GM12878 (cell line): ENCODE measurements around the gene AP3S2.

Experiments used
- CHD2 ChIP-seq: IDR thresholded peaks from 2 replicates; pipeline ENCODE4 v1.6.1; 2011; ENCODE audit warnings: low read depth, low read length, improper control_type of control experiment, borderline replicate concordance
- CREB1 ChIP-seq: IDR thresholded peaks from 2 replicates; pipeline ENCODE4 v1.6.1; 2012; ENCODE audit warnings: low read depth, mild to moderate bottlenecking, inconsistent platforms
- CTCF ChIP-seq, 3 experiments: IDR thresholded peaks in 2 of 3; conservative IDR thresholded peaks in 1 of 3; 2 replicates each; pipeline ENCODE4 v1.5.1; 2011; ENCODE audit warnings: low read depth in 3 of 3, low read length in 3 of 3, mild to moderate bottlenecking in 3 of 3, control low read depth in 2 of 3, moderate library complexity in 2 of 3, inconsistent platforms in 1 of 3, mixed read lengths in 1 of 3; ENCODE audit not compliant: control insufficient read depth in 2 of 3, insufficient read depth in 1 of 3; ENCODE audit errors: extremely low read depth in 1 of 3
- EGR1 ChIP-seq, 2 experiments: IDR thresholded peaks; 1 replicate in 1 of 2; 2 replicates in 1 of 2; pipeline ENCODE4 v1.6.1; 2011 to 2012; ENCODE audit warnings: low read depth in 2 of 2, low read length in 2 of 2, borderline replicate concordance in 1 of 2, mild to moderate bottlenecking in 1 of 2, moderate library complexity in 1 of 2
- EP300 ChIP-seq, 2 experiments: fragments of 150-350 bp in 1 of 2; IDR thresholded peaks; 2 replicates each; pipeline ENCODE4 v1.6.1; 2011 to 2012; ENCODE audit warnings: low read depth in 2 of 2, low read length in 2 of 2, borderline replicate concordance in 1 of 2, improper control_type of control experiment in 1 of 2, inconsistent platforms in 1 of 2; ENCODE audit not compliant: control insufficient read depth in 1 of 2
- FOXK2 ChIP-seq: fragments of 450-650 bp; IDR thresholded peaks from 2 replicates; pipeline ENCODE4 v1.6.1; 2017; ENCODE audit warnings: mild to moderate bottlenecking, moderate library complexity
- RFX5 ChIP-seq: IDR thresholded peaks from 2 replicates; pipeline ENCODE4 v1.6.1; 2011; ENCODE audit warnings: low read depth, low read length, improper control_type of control experiment
- SMAD1 ChIP-seq: fragments of 450-650 bp; IDR thresholded peaks from 2 replicates; pipeline ENCODE4 v1.6.1; 2018; ENCODE audit warnings: mild to moderate bottlenecking, low read depth; ENCODE audit not compliant: partially characterized antibody
- SRF ChIP-seq, 2 experiments: IDR thresholded peaks; 2 replicates each; pipeline ENCODE4 v1.6.1; 2011; ENCODE audit warnings: low read depth in 2 of 2, low read length in 2 of 2, mild to moderate bottlenecking in 1 of 2, moderate library complexity in 1 of 2
- ZNF274 ChIP-seq: IDR thresholded peaks from one replicate; pipeline ENCODE4 v1.8.0; 2011; ENCODE audit not compliant: insufficient read length, insufficient read depth
- TF ChIP-seq, protein P1 (sequence below): IDR thresholded peaks from 2 replicates; pipeline ENCODE4 v1.6.1; 2012; ENCODE audit warnings: improper control_type of control experiment, low read depth, low read length; ENCODE audit not compliant: insufficient replicate concordance
- TF ChIP-seq, protein P2 (sequence below): fragments of 450-650 bp; IDR thresholded peaks from 2 replicates; pipeline ENCODE4 v1.6.1; 2017; ENCODE audit warnings: mild to moderate bottlenecking
- TF ChIP-seq, protein P3 (sequence below): IDR thresholded peaks from 2 replicates; pipeline ENCODE4 v1.6.1; 2012; ENCODE audit warnings: low read depth, low read length, improper control_type of control experiment

- TF ChIP-seq EP300 (IDR thresholded peaks at IDR 0.05; ENCODE audit: borderline replicate concordance in 1 of 2, control insufficient read depth in 1 of 2, low read depth in 2 of 2, low read length in 2 of 2) (no peak), FOXK2 (no peak), CTCF (IDR thresholded peaks at IDR 0.05 in 2 of 3, conservative IDR thresholded peaks at IDR 0.05 in 1 of 3; ENCODE audit: control insufficient read depth in 2 of 3, extremely low read depth in 1 of 3, insufficient read depth in 1 of 3, low read depth in 3 of 3, low read length in 3 of 3) (no peak), SRF (IDR thresholded peaks at IDR 0.05; ENCODE audit: low read depth in 2 of 2, low read length in 2 of 2) (no peak), ZNF274 (no peak), EGR1 (IDR thresholded peaks at IDR 0.05; ENCODE audit: borderline replicate concordance in 1 of 2, low read depth in 2 of 2, low read length in 2 of 2) (no peak), SMAD1 (no peak), CREB1 (no peak), RFX5 (no peak), CHD2 (no peak)
- TF ChIP-seq, protein P1, sequence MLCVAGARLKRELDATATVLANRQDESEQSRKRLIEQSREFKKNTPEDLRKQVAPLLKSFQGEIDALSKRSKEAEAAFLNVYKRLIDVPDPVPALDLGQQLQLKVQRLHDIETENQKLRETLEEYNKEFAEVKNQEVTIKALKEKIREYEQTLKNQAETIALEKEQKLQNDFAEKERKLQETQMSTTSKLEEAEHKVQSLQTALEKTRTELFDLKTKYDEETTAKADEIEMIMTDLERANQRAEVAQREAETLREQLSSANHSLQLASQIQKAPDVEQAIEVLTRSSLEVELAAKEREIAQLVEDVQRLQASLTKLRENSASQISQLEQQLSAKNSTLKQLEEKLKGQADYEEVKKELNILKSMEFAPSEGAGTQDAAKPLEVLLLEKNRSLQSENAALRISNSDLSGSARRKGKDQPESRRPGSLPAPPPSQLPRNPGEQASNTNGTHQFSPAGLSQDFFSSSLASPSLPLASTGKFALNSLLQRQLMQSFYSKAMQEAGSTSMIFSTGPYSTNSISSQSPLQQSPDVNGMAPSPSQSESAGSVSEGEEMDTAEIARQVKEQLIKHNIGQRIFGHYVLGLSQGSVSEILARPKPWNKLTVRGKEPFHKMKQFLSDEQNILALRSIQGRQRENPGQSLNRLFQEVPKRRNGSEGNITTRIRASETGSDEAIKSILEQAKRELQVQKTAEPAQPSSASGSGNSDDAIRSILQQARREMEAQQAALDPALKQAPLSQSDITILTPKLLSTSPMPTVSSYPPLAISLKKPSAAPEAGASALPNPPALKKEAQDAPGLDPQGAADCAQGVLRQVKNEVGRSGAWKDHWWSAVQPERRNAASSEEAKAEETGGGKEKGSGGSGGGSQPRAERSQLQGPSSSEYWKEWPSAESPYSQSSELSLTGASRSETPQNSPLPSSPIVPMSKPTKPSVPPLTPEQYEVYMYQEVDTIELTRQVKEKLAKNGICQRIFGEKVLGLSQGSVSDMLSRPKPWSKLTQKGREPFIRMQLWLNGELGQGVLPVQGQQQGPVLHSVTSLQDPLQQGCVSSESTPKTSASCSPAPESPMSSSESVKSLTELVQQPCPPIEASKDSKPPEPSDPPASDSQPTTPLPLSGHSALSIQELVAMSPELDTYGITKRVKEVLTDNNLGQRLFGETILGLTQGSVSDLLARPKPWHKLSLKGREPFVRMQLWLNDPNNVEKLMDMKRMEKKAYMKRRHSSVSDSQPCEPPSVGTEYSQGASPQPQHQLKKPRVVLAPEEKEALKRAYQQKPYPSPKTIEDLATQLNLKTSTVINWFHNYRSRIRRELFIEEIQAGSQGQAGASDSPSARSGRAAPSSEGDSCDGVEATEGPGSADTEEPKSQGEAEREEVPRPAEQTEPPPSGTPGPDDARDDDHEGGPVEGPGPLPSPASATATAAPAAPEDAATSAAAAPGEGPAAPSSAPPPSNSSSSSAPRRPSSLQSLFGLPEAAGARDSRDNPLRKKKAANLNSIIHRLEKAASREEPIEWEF: no peak
- TF ChIP-seq, protein P2, sequence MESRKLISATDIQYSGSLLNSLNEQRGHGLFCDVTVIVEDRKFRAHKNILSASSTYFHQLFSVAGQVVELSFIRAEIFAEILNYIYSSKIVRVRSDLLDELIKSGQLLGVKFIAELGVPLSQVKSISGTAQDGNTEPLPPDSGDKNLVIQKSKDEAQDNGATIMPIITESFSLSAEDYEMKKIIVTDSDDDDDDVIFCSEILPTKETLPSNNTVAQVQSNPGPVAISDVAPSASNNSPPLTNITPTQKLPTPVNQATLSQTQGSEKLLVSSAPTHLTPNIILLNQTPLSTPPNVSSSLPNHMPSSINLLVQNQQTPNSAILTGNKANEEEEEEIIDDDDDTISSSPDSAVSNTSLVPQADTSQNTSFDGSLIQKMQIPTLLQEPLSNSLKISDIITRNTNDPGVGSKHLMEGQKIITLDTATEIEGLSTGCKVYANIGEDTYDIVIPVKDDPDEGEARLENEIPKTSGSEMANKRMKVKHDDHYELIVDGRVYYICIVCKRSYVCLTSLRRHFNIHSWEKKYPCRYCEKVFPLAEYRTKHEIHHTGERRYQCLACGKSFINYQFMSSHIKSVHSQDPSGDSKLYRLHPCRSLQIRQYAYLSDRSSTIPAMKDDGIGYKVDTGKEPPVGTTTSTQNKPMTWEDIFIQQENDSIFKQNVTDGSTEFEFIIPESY: no peak
- TF ChIP-seq, protein P3, sequence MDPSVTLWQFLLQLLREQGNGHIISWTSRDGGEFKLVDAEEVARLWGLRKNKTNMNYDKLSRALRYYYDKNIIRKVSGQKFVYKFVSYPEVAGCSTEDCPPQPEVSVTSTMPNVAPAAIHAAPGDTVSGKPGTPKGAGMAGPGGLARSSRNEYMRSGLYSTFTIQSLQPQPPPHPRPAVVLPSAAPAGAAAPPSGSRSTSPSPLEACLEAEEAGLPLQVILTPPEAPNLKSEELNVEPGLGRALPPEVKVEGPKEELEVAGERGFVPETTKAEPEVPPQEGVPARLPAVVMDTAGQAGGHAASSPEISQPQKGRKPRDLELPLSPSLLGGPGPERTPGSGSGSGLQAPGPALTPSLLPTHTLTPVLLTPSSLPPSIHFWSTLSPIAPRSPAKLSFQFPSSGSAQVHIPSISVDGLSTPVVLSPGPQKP: no peak
These were observed 13.5 kb upstream of the AP3S2 start for GRCh38 chr15:89907289-89907688.
